Measurements from ENCODE around the gene PSMD4. TPM values are rescaled to one million over a fixed set of nuclear protein-coding genes. Genes with fewer than 3 reads are reported as not detected.
A peak's percentile ranks its signal among the peaks of the same experiment; 100 is the strongest.

PSMD4 gene
- polyA plus RNA-seq, 1 donor (not counting 4 experiments of a cell fraction or from before 2014, with no cell fraction given): 219 TPM

- TF ChIP-seq EZH2 (IDR thresholded peaks at IDR 0.05; ENCODE audit: low read length) (no peak), CTCF (optimal IDR thresholded peaks at IDR 0.05 in 1 of 3, IDR thresholded peaks at IDR 0.05 in 1 of 3, conservative IDR thresholded peaks at IDR 0.05 in 1 of 3; ENCODE audit: extremely low read depth in 1 of 3, insufficient read depth in 2 of 3, low read length in 3 of 3) (no peak)
- peaks cover 4 to 19% of the 10 kb centered on the region in 2 experiments for H3K36me3 ChIP-seq (ENCODE audit: control insufficient read depth in 2 of 2, extremely low read depth in 1 of 2, insufficient read depth in 2 of 2, low read length in 2 of 2)
- H3K9me1 ChIP-seq (ENCODE audit: control insufficient read depth, extremely low read depth, insufficient read depth, low read length): no peaks in the 10 kb centered on the region
- peaks cover 34% of the 10 kb centered on the region for H3K79me2 ChIP-seq (ENCODE audit: control insufficient read depth, insufficient read depth, low read length)
- H3K4me2 ChIP-seq (ENCODE audit: control insufficient read depth, extremely low read depth, insufficient read depth, low read depth, low read length): peak overlapping the region; percentile 87
- H3K4me1 ChIP-seq (ENCODE audit: control insufficient read depth, extremely low read depth, insufficient read depth, low read length): peaks cover 10% of the 10 kb centered on the region
- H3K4me3 ChIP-seq (ENCODE audit: control insufficient read depth in 2 of 3, extremely low read depth in 1 of 3, insufficient read depth in 2 of 3, low read depth in 1 of 3, low read length in 3 of 3): peak overlapping the region; percentile 63 to 100 (median 97)
- H3K27me3 ChIP-seq (ENCODE audit: control insufficient read depth, extremely low read depth, insufficient read depth, low read length): no peaks in the 10 kb centered on the region
- peak overlapping the region; percentile 99 for H3K9ac ChIP-seq (ENCODE audit: control insufficient read depth, extremely low read depth, insufficient read depth, low read length)
- no peak for DNase-seq (ENCODE audit: low read depth, low spot score)
- dilution Hi-C loops (cut with MboI; ENCODE audit: extremely low pct_ligation_motif_present, low sequenced_read_pairs): no loop called here
- H3K27ac ChIP-seq (ENCODE audit: control insufficient read depth, insufficient read depth, low read length): peak overlapping the region; percentile 100
- peak overlapping the region; percentile 49 for H2AFZ ChIP-seq (ENCODE audit: control insufficient read depth, low read length)
- no peak for FAIRE-seq
- H3K9me3 ChIP-seq (ENCODE audit: control insufficient read depth, low read depth, low read length): no peaks in the 10 kb centered on the region
- H4K20me1 ChIP-seq (ENCODE audit: control insufficient read depth, extremely low read depth, insufficient read depth, low read length): no peaks in the 10 kb centered on the region
These were observed 28.6 kb downstream of the PSMD4 start for GRCh38 chr1:151282883-151283725.

GRCh38 chr1:151284013-151284577 lies 29.6 kb downstream of the PSMD4 start:
- TF ChIP-seq CTCF (optimal IDR thresholded peaks at IDR 0.05 in 1 of 3, IDR thresholded peaks at IDR 0.05 in 1 of 3, conservative IDR thresholded peaks at IDR 0.05 in 1 of 3; ENCODE audit: extremely low read depth in 1 of 3, insufficient read depth in 2 of 3, low read length in 3 of 3): no peak
- no peak for TF ChIP-seq EZH2 (IDR thresholded peaks at IDR 0.05; ENCODE audit: low read length)
- no peak overlapping the region for H3K27ac ChIP-seq (ENCODE audit: control insufficient read depth, insufficient read depth, low read length)
- FAIRE-seq (no peak), DNase-seq (ENCODE audit: low read depth, low spot score) (no peak)
- H3K9me3 ChIP-seq (ENCODE audit: control insufficient read depth, low read depth, low read length): no peaks in the 10 kb centered on the region
- H3K79me2 ChIP-seq (ENCODE audit: control insufficient read depth, insufficient read depth, low read length): peaks cover 34% of the 10 kb centered on the region
- no peaks in the 10 kb centered on the region for H3K9me1 ChIP-seq (ENCODE audit: control insufficient read depth, extremely low read depth, insufficient read depth, low read length)
- H3K4me1 ChIP-seq (ENCODE audit: control insufficient read depth, extremely low read depth, insufficient read depth, low read length): peaks cover 10% of the 10 kb centered on the region
- H2AFZ ChIP-seq (ENCODE audit: control insufficient read depth, low read length): no peak overlapping the region
- H3K4me2 ChIP-seq (ENCODE audit: control insufficient read depth, extremely low read depth, insufficient read depth, low read depth, low read length): peak overlapping the region; percentile 87
- H3K36me3 ChIP-seq (ENCODE audit: control insufficient read depth in 2 of 2, extremely low read depth in 1 of 2, insufficient read depth in 2 of 2, low read length in 2 of 2): peaks cover 9 to 23% of the 10 kb centered on the region in 2 experiments
- H3K4me3 ChIP-seq (ENCODE audit: control insufficient read depth in 2 of 3, extremely low read depth in 1 of 3, insufficient read depth in 2 of 3, low read depth in 1 of 3, low read length in 3 of 3): peak overlapping the region in 2 of 3 experiments; percentile 97 to 100
- H3K9ac ChIP-seq (ENCODE audit: control insufficient read depth, extremely low read depth, insufficient read depth, low read length): peak overlapping the region; percentile 99
- dilution Hi-C loops (cut with MboI; ENCODE audit: extremely low pct_ligation_motif_present, low sequenced_read_pairs): no loop called here
- no peaks in the 10 kb centered on the region for H4K20me1 ChIP-seq (ENCODE audit: control insufficient read depth, extremely low read depth, insufficient read depth, low read length)
- no peaks in the 10 kb centered on the region for H3K27me3 ChIP-seq (ENCODE audit: control insufficient read depth, extremely low read depth, insufficient read depth, low read length)
